ENCODE data around the gene SLAMF1.

The SLAMF1 gene

DNA sequence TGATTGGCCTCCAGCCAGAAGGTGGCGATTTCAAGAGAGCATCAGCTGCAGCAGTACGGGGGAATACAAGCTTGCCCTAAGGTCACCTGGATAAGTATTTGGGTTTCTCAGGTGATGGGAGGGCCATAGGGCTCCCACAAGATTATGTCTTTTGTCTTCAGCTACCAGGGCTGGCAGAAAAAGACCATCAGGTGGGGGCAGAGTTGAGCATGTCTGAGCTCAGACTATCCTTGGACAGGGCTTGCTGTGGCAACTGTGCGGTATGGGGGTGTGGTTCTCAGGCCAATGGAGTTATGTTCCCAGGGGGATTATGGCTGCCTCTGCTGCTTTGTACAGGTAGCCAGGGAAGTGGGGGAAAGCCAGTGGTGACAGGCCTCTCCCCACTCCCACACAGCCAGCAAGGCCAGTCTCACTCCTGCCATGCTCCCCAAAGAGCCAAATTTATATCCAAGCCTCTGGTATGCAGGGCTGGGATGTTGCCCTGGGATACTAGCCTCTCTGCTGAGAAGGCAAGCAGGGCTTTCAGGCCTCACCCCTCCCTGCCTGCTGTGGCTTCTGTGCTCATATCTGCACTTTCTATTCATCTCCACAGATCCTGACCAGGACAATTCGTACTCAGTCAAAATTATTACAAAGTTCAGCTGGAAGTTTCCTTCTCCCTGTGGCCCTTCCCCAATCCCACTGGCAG lies 40.9 kb downstream of the SLAMF1 start:
- TF ChIP-seq, protein P1, sequence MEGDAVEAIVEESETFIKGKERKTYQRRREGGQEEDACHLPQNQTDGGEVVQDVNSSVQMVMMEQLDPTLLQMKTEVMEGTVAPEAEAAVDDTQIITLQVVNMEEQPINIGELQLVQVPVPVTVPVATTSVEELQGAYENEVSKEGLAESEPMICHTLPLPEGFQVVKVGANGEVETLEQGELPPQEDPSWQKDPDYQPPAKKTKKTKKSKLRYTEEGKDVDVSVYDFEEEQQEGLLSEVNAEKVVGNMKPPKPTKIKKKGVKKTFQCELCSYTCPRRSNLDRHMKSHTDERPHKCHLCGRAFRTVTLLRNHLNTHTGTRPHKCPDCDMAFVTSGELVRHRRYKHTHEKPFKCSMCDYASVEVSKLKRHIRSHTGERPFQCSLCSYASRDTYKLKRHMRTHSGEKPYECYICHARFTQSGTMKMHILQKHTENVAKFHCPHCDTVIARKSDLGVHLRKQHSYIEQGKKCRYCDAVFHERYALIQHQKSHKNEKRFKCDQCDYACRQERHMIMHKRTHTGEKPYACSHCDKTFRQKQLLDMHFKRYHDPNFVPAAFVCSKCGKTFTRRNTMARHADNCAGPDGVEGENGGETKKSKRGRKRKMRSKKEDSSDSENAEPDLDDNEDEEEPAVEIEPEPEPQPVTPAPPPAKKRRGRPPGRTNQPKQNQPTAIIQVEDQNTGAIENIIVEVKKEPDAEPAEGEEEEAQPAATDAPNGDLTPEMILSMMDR (IDR thresholded peaks at IDR 0.05; ENCODE audit: low read depth, low read length, missing control alignments) = no peak
- no peak for DNase-seq
- in situ Hi-C loops (cut with HindIII; ENCODE audit: low pct_ligation_motif_present, low sequenced_read_pairs) = no loop called here

DNA sequence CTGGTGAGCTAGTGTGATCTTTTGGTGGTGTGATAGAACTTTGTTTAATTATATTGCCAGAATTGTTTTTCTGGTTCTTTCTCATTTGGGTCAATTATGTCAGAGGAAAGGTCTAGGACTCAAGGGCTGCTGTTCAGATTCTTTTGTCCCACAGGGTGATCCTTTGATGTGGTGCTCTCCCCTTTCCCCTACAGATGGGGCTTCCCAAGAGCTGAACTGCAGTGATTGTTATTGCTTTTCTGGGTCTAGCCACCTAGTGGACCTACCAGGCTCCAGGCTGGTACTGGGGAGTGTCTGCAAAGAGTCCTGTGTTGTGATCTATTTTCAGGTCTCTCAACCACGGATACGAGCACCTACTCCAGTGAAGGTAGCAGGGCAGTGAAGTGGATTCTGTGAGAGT lies 41.6 kb downstream of the SLAMF1 start:
- TF ChIP-seq, protein P1 (IDR thresholded peaks at IDR 0.05; ENCODE audit: low read depth, low read length, missing control alignments) = no peak
- Histone ChIP-seq H3K36me3 (replicated peaks) (no peaks in the 10 kb centered on the region), H3K4me3 (ENCODE audit: low read depth, low read length) (no peak overlapping the region), H3K27me3 (replicated peaks) (peaks cover 8% of the 10 kb centered on the region), H3K27ac (no peak overlapping the region)
- in situ Hi-C loops (cut with HindIII; ENCODE audit: low pct_ligation_motif_present, low sequenced_read_pairs) = no loop called here
- no peak for DNase-seq

More for the DNA sequence above, 40.9 kb downstream of the SLAMF1 start:
- H3K36me3 ChIP-seq (replicated peaks) = no peaks in the 10 kb centered on the region
- H3K27me3 ChIP-seq (replicated peaks) = peaks cover 10% of the 10 kb centered on the region
- no peak overlapping the region for H3K27ac ChIP-seq
- H3K4me3 ChIP-seq (ENCODE audit: low read depth, low read length) = no peak overlapping the region

DNA sequence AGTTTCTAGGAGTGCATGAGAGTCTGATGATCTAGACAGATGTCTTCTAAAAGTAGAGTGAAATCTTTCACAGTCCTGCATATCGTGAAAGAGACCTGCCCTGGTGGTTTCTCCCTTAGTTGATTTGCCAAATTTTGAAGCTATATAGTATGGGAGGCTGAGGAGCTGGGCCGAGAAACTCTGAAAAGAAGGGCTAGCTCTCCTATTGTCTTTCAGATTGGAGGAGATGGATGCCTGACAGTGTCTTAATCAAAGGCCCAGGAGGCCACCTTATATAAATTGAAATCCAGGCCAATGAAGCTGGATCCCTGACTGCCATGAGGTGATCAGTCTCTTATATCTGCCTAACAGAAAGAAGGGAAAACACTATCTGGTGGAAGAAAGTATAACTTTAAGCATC lies 49.1 kb downstream of the SLAMF1 start:
- H3K36me3 ChIP-seq (replicated peaks) = no peaks in the 10 kb centered on the region
- H3K27ac ChIP-seq = no peak overlapping the region
- in situ Hi-C loops (cut with HindIII; ENCODE audit: low pct_ligation_motif_present, low sequenced_read_pairs) = no loop called here
- no peak overlapping the region for H3K4me3 ChIP-seq (ENCODE audit: low read depth, low read length)
- TF ChIP-seq, protein P1 (IDR thresholded peaks at IDR 0.05; ENCODE audit: low read depth, low read length, missing control alignments) = no peak
- H3K27me3 ChIP-seq (replicated peaks) = no peaks in the 10 kb centered on the region
- no peak for DNase-seq

DNA sequence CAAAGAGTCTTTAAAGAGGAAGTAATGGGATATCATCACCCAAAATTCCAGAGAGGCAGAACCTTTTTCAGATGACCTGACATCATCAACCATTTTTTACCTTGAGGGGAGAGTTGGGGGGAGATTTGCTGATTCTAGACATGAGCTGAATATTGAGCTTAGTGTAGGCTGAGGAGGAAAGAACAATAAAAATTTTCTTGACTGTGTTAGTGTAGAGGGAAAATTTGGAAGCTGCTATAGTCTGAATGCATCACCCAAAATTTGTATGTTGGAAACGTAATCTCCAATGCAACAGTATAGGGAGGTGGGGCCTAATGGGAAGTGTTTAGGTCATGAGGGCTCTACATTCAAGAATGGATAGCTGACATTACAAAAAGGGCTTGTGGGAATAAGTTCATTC lies 49.8 kb downstream of the SLAMF1 start:
- no peak overlapping the region for H3K27ac ChIP-seq
- H3K27me3 ChIP-seq (replicated peaks) = no peaks in the 10 kb centered on the region
- H3K36me3 ChIP-seq (replicated peaks) = no peaks in the 10 kb centered on the region
- DNase-seq = no peak
- in situ Hi-C loops (cut with HindIII; ENCODE audit: low pct_ligation_motif_present, low sequenced_read_pairs) = no loop called here
- no peak overlapping the region for H3K4me3 ChIP-seq (ENCODE audit: low read depth, low read length)
- TF ChIP-seq, protein P1 (IDR thresholded peaks at IDR 0.05; ENCODE audit: low read depth, low read length, missing control alignments) = no peak

DNA sequence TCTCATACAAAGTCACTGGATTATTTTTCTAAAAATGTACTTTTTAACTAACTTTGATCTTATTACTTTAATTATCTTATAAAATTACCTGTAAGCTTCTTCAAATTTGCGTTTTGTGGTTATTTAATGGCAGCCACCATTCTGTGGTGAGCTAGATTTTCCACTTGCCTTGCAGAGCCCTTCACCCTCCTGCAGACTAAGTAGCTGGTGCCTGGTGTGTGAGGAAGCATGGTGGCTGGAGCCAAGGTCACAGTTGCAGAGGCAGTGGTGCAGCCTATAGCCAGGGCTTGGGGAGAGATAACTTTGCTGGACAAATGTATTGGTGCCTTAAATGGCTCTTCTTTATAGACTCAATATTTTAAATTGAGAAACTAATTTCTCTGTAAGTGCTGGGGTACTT lies 56.4 kb downstream of the SLAMF1 start:
- in situ Hi-C loops (cut with HindIII; ENCODE audit: low pct_ligation_motif_present, low sequenced_read_pairs) = no loop called here
- Histone ChIP-seq H3K27me3 (replicated peaks) (no peaks in the 10 kb centered on the region), H3K36me3 (replicated peaks) (no peaks in the 10 kb centered on the region), H3K4me3 (ENCODE audit: low read depth, low read length) (no peak overlapping the region), H3K27ac (no peak overlapping the region)
- TF ChIP-seq, protein P1 (IDR thresholded peaks at IDR 0.05; ENCODE audit: low read depth, low read length, missing control alignments) = no peak
- DNase-seq = no peak

DNA sequence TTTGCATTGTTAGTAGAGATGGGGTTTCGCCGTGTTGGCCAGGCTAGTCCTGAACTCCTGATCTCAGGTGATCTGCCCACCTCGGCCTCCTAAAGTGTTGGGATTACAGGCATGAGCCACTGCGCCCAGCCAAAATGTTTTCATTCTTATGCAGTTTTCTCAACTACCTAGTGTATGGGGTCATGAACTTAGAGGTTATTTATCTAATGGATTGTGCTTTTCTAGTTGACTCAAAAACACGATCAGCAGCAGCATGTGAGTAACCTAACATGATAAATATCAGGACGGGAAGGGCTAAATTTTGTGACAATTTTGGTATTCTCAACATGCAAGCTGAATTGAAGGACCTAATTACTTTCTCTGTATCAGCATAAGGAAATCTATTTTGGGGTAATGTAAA lies 58.4 kb downstream of the SLAMF1 start:
- no peak for DNase-seq
- Histone ChIP-seq H3K36me3 (replicated peaks) (no peaks in the 10 kb centered on the region), H3K4me3 (ENCODE audit: low read depth, low read length) (no peak overlapping the region), H3K27me3 (replicated peaks) (no peaks in the 10 kb centered on the region), H3K27ac (no peak overlapping the region)
- TF ChIP-seq, protein P1 (IDR thresholded peaks at IDR 0.05; ENCODE audit: low read depth, low read length, missing control alignments) = no peak
- in situ Hi-C loops (cut with HindIII; ENCODE audit: low pct_ligation_motif_present, low sequenced_read_pairs) = no loop called here

Measured in brain microvascular endothelial cell (primary cell).